ENCODE data around the gene CCT8L2.
"Not testable (repeated sequence)": the region's sequence is repeated elsewhere in the genome, so short reads cannot be mapped to it uniquely, and the experiment has no call there.

CCT8L2 gene, protein sequence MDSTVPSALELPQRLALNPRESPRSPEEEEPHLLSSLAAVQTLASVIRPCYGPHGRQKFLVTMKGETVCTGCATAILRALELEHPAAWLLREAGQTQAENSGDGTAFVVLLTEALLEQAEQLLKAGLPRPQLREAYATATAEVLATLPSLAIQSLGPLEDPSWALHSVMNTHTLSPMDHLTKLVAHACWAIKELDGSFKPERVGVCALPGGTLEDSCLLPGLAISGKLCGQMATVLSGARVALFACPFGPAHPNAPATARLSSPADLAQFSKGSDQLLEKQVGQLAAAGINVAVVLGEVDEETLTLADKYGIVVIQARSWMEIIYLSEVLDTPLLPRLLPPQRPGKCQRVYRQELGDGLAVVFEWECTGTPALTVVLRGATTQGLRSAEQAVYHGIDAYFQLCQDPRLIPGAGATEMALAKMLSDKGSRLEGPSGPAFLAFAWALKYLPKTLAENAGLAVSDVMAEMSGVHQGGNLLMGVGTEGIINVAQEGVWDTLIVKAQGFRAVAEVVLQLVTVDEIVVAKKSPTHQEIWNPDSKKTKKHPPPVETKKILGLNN

DNA sequence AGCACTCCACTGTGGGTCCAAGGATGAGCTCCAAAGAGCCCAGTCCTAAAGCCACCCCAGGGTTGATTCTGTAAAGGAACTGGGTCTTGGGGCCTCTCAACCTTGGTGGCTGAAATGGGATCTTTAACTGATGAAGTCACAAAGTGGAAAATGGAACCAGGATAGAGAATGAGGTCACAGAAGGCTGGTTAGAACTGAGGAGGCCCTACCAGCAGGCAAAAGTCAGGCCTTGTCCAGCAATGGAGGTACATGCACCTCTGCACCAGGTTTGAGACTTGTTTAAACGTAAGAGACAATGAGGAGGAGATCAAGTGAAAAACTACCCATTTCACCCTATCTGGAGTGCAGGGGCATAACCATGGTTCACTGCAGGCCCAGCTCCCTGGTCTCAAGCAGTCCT is at the start of gene CCT8L2:
Gene CCT8L2, minus strand, starts transcription at position 101 of the 400 bp plus-strand sequence. CDS start 260 bp downstream, outside the sequence.
- not testable (repeated sequence) for DNase-seq (ENCODE audit: low read depth in 3 of 3)

DNA sequence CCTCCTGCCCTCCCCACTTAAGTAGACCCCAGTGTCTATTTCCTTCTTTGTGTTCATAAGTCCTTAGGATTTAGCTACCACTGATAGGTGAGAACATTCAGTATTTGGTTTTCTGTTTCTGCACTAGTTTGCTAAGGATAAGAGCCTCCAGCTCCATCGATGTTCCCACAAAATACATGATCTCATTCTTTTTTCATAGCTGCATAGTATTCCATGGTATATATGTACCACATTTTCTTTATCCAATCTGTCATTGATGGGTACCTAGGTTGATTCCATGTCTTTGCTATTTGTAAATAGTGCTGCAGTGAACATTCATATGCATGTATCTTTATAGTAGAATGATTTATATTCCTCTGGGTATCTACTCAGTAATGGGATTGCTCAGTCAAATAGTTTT is 42.8 kb upstream of the CCT8L2 start:
- DNase-seq (ENCODE audit: low read depth in 3 of 3): not testable (repeated sequence)

DNA sequence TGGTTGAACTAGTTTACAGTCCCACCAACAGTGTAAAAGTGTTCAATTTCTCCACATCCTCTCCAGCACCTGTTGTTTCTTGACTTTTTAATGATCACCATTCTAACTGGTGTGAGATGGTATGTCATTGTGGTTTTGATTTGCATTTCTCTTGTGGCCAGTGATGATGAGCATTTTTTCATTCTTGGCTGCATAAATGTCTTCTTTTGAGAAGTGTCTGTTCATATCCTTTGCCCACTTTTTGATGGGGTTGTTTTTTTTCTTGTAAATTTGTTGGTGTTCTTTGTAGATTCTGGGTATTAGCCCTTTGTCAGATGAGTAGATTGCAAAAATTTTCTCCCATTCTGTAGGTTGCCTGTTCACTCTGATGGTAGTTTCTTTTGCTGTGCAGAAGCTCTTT is 41.5 kb upstream of the CCT8L2 start:
- DNase-seq (ENCODE audit: low read depth in 3 of 3): not testable (repeated sequence)

DNA sequence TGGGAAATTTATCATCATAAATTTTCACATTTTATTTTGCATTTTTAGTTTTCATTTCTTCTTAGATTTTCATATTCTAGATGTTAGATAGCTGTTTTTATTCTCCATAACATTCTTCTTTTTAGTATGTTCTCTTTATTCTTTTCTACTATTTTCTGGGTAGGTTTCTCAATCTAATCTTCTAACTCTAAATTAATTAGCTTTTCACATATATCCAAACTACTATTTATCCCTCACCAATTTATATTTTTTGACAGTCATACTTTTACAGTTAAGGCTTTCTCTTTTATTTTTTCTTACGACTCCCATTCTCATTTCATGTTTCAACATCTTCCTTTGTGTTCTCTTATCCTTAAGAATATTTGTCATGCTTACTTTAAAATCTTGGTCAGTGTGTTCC is 35.9 kb upstream of the CCT8L2 start:
- DNase-seq (ENCODE audit: low read depth in 3 of 3): not testable (repeated sequence)

DNA sequence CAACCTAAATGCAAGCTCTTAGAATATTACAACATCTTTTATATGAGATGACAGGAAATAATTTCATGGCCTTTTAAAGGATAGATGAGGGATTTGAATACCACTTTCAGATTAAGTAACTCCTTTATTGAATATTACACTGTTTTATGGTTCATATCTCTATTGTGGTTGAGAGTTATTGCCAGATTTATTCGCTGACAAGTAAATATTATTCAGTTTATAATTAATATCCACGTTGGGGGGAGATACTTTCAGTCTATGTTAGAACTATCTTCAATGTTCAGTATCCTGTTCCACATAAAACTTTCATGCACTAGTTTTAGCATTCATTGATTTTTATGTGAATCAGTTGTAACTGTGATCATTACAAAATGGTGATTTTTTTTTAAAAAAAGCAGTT is 32.4 kb upstream of the CCT8L2 start:
- not testable (repeated sequence) for DNase-seq (ENCODE audit: low read depth in 3 of 3)

DNA sequence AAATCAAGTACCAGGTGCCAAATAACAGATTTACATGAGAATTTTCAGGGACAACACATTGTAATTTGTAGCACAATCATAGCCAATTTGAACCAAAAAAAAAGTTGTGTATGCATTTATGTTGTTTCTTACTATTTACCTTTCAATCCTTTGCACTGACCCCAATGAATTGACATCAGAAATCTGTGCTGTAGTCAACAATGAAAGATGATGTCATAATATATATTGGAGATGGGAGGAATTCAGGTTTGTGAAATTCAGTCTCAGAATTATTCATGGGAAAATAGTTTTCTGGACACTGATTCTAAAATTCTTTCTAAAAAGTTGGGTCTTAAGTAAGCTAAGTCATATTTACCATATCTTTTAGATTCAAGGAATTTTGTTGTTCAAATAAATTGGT is 31.0 kb upstream of the CCT8L2 start:
- not testable (repeated sequence) for DNase-seq (ENCODE audit: low read depth in 3 of 3)

DNA sequence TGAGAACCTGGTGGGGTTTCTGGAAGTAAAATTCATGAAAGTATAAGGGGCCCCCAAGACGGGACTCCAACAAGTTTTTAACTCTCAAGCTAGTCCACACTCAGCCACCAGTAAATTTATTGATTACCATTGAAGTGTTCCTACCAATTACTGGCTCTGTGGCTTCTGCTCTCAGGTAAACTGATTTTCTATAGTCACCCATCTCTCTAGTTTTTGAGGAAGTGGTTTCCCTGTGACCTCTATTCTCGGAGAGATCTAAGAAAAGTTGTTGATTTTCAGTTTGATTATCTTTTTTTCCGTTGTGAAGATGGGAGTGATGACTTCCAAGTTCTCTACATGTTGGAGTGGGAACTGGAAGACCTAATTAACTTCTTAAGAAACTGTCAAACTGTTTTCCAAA is 24.9 kb upstream of the CCT8L2 start:
- DNase-seq (ENCODE audit: low read depth in 3 of 3): not testable (repeated sequence)

DNA sequence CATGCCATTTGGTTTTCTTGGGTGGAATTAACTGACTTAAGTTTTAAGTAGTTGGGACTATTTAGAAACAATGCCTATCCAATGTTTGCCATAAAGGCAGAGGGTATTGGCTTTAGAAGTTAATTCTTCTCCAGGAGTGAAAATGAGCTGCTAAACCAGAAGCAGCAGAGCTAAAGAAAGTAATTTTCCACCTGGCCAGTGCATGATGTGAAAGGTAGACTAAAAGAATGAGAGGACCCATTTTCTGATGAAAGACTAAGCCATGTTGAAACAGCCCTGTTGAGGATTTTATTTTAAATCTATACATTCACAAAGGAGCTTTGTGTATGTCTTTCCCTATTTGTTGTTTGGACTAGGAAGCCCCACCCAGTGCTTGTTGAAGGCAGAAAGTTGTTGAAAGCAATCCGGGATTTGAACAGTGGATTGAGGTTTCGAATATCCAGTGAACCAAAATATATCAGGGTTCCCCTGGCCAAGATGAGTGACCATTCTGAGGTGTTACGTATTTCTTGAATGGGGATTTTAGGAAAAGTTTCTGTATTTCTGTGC is 23.9 kb upstream of the CCT8L2 start:
- not testable (repeated sequence) for DNase-seq (ENCODE audit: low read depth in 3 of 3)

DNA sequence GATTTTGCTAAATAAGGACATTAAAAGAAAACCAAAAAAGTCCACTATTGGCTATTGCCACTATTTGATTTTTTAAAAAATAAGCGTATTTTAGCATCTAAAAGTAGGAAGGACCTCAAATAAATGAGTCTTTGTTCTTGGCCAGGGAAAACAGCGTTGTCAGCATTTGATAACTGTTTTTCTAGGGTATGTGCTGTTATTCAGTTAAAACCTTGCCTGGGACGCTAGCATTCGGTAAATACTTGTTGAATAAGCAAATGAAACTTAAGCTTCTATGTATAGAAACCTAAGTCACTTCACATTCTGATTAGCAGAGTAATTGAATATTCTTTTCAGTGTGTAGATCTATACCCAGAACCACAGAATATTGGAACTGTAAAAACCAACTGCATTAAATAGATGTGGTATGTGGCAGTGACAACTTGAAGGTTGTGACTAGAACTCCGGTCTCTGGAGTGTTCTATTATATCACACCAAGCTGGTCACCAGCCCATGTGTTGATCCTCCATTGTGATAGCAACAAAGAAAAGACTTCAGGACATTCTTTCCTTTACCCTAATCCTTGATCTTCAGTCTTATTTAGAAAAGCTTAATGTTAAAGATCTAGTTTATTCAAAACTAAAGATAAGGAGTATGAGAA is 23.1 kb upstream of the CCT8L2 start:
- DNase-seq (ENCODE audit: low read depth in 3 of 3): not testable (repeated sequence)

DNA sequence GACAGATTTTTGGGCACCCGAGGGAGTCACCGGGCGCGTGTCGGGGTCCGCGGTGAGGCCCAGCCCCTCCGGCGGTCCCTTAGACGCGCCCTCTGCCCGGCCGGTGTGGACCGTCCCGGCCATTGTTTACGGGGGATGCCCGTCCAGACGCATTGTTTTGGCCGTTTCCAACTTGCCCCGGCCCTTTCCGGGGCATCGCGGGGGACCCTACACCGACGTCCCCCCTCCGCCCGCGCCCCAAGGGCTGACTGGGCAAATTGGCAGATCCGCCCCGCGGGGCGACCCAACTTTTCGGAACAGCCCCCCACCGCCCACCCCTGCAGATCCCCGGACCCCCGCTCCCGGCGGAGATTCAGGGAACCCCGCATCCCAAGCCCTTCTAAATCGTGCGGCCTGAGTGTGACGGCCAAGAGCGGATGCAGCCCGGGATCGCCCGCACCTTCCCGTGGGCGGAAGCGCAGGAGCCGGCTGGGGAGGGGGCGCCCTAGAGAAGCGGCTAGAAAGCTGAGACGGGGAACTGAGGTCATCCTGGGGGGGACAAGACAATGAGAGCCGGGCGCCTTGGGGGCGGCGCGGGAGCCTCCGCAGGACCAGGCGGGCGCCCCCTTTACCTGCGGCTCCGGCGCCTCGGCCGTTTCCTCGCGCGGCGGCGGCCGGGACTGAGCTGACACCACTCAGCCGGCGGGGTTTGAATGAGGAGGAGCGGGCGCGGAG is 17.1 kb upstream of the CCT8L2 start:
- DNase-seq (ENCODE audit: low read depth in 3 of 3): no peak

DNA sequence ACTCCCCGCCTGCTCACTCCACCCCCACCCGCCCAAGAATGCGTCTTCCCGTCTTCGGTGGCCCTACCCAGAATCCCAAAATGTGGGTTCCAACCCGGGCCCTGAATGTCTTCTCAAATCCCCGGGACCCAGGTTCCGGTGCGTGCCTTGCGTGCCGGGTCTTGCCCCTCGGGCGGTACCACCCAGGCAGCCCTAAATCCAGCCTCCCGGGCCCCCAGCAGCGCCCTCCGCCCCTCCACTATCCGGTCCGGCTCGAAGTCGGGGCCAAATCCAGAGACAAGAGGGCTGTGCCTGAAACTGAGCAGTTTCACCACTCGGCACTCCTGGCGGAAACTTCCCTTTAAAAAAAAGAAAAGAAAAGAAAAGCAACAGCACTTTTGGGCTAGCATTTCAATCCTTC is 16.3 kb upstream of the CCT8L2 start:
- DNase-seq (ENCODE audit: low read depth in 3 of 3): no peak

DNA sequence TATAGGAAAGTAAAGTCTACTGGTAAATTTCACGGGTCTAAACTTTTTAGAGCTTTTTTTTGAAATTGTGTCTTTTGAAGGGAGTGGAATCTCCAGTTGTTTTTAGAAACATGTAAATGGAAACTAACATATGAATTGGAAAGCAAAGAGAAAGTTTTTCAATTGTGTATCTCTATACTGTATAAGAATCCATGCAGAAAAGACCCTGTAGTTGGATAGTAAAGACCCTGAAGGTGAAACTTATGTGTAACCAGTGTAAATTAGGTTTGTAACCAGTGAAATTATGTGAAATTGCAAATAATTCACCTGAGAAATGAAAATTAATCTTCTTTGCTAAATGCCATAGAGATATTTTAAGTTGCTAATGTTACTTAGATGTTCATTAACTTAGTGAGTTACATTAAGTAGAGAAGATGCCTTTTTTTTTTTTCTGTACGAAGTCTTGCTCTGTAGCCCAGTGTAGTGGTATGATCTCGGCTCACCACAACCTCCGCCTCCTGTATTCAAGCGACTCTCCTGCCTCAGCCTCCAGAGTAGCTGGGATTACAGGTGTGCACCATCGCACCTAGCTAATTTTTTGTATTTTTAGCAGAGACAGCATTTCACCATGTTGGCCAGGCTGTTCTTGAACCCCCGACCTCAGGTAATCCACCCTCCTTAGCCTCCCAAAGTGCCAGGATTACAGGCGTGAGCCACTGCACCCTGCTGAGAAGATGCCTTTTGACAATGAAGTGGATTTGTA is 11.8 kb upstream of the CCT8L2 start:
- not testable (repeated sequence) for DNase-seq (ENCODE audit: low read depth in 3 of 3)

DNA sequence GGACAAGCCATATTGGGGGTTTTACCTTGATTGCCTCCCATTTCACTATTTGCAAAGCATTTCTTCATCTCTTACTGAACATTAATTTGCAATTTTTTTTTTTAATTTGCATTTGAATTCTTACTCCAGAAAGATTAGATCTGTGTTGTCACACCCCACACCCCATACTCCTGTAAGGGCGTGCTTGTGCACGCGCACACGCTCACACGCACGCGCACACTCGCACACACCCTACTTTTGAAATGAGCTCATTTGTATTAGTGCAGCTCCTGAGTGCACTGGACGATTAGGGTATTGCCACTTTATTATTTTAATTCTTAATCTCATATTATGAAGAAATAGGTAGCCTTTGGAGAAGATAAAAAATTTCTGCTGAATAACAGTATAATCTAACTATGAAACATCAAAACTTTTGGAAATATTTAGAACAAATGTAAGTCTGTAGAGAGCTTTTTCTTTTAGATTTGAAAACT is 11.2 kb upstream of the CCT8L2 start:
- DNase-seq (ENCODE audit: low read depth in 3 of 3): not testable (repeated sequence)

DNA sequence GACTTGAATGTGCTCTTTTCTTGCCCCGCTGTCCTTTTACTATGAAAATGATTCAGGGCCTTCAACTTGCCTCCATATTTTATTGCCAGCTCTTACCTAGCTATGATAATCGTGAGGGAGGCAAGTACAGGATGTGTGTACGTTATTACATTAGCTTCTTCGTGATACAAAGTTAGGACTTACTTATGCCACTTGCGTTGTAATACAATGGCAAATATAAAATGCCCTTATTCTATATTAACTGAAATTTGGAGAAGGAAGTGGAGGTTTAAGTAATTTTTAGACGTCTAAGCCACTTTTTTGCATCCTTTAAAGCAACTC is 10.8 kb upstream of the CCT8L2 start:
- no peak for DNase-seq (ENCODE audit: low read depth in 3 of 3)

DNA sequence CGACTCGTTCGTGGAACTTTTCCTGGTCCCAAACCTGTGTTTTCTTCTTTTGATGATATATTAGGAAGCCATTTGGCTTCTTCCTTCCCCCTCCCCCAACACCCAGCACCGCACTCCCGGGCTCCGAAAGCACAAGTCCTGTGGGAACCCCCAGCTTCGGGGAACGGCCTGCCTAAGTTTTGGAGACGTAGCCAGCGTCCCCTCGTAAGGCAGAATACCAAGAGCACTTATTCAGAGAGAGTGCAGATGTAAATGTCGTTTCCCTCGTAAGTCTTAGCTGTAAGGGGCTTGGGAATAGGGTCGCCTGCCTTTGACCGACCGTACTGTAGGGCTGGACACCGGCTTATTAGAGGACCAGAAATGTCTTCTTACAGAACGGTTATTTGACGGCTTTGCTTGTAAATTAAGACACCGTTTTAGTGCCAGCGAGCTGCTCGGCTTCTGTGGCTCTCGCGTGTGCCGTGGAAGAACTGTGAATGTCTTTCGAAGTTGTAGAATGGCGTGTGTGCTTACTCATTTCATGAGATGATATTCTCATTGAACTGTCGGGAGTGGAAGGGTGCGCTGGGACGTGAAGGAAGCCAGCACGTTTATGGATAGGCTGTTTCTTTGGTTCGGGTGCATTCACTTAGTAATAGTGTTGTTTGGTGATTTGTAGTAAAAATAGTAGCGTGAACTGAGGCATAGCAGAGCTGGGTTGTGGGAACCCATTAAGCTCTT is 10.3 kb upstream of the CCT8L2 start:
- not testable (repeated sequence) for DNase-seq (ENCODE audit: low read depth in 3 of 3)

DNA sequence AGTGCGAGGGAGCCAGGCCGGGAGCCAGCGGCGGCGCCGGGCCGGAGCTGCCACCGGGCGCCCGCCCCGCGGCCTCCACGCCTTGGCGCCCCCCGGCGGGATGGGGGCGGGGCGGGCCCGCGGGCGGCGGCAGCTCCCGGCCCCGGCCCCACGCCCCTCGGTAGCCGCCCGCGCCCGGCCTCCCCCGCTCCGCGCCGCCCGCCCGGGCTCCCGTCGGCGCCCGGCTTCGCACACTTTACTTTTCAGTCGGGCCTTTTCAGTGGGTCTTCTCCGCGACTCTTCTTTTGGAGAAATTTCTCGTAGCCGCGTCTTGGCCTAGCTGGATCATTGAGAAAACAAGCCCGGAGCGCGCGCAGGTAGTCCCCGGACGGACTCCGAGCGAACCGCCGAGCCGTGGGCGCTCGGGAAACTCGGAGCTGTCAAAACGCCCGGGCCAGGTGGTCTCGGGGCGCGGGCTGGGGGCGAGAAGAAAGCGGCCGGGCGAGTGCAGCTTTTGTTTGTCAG is 9.7 kb upstream of the CCT8L2 start:
- DNase-seq (ENCODE audit: low read depth in 3 of 3): not testable (repeated sequence)

DNA sequence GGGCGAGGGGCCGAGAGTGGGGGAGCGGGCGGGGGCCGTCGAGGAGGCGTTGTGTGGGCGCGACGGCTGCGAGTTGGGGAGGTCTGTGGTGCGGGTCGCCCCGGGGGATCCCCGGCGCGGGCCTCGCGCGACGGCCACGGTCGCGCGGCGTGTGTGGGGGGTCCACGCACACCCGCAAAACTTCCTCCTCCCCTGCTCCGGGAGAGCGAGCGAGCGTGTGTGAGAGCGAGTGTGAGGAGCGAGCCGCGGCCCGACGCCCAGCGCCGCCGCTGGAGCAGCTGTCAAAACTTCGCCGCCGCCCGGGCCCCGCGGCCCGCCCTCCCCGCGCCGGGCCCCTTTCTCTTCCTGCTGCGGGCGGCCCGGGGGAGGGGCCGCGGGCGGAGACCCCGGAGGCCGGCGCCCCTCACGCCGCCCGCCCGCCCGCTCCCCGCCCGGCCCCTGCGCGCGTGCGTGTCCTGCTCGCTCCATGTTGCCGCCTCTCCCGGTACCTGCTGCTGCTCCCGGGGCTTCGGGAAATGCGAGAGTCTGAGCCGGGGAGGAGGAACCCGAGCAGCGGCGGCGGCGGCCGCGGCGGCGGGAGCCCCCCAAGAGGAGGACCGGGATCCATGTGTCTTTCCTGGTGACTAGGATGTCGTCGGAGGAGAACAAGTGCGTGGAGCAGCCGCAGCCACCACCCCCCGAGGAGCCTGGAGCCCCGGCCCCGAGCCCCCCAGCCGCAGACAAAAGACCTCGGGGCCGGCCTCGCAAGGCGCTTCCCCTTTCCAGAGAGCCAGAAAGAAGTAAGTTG is 9.0 kb upstream of the CCT8L2 start:
- DNase-seq (ENCODE audit: low read depth in 3 of 3): no peak

DNA sequence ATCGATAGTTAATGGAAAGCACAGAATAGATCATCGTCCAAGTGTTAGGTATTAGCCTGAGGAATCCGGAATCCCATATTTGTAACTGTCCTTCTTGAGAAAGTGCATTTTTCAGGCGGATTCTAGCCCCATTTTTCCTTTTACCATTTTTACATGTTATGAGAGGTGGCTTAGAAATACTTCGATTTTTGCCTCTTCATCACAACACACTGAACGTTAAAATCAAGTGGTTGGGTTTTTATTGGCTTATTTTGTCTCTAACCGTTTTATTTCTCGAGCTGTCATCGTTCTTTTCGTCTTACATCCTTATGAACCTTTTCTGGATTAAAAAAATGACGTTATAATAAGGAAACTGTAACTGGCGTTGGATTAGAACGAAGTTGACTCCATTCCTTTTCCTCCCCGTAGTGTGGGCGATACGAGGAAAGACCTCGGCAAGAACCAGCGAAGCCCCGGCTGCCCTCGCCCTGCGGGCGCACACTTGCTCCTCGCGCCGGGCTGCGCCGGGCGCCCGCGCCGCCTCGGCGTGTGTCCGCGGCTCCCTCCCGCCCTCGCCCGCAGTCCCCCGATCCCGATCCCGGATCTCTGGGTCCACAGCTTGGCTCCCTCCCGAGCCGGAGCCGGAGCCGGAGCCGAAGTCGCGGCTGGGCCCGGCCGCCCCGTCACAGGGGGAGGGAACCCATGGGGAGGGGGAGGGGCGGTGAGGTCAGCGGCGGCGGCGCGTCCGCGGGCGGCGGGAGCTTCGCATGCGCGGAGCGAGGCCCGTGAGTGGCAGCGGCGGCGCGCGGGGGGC is 8.2 kb upstream of the CCT8L2 start:
- peak in 1 of 3 experiments; percentile 8 for DNase-seq (ENCODE audit: low read depth in 3 of 3)

DNA sequence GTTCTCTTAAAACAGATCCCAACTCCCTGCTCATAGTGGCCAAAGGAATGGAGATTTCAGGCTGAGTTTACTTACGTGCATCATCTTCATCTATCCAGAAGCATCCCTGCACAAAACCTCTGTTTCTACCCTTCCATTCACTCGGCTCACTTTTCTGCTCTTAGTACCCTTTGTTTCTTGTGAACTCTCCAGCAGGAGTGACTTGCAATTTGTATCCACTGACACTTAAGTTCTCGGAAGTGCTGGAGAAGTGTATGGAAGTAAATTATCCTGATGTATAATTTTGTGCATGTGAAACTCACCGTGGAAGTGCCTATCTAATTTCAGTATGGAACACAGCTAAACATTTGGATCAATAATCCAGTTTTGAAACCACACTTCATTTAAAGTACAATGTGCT is 7.0 kb upstream of the CCT8L2 start:
- DNase-seq (ENCODE audit: low read depth in 3 of 3): not testable (repeated sequence)
